GM20000 (cell line): ENCODE data around the gene CUBN.

Experiments
- DNase-seq: peaks from one replicate; pipeline ENCODE4 v3.0.0; 2012; ENCODE audit warnings: low spot score
- TF ChIP-seq, protein P1 (sequence below): IDR thresholded peaks from 2 replicates; pipeline ENCODE4 v1.5.1; 2012; ENCODE audit warnings: mild to moderate bottlenecking, control low read depth; ENCODE audit errors: extremely low read depth, missing control alignments

CUBN gene

DNA sequence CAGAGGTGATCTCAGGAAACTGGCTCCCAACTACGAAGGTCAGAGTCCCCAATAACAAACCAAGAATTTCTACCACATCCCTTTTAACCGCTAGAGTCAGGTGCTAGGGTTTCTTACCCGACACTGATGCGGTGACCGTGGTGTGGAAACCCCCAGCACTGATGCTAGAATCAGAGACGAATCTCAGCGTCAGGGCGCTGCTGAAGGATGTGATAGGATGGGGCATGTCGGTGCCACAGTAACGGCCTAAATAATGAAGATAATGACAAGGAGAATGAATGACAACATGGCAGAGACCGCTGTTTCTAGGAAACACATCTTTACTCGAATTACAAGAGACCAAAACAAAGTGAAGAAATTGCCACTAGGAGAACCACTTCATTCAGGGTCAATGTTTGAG lies 181.2 kb downstream of the CUBN start:
- TF ChIP-seq, protein P1, sequence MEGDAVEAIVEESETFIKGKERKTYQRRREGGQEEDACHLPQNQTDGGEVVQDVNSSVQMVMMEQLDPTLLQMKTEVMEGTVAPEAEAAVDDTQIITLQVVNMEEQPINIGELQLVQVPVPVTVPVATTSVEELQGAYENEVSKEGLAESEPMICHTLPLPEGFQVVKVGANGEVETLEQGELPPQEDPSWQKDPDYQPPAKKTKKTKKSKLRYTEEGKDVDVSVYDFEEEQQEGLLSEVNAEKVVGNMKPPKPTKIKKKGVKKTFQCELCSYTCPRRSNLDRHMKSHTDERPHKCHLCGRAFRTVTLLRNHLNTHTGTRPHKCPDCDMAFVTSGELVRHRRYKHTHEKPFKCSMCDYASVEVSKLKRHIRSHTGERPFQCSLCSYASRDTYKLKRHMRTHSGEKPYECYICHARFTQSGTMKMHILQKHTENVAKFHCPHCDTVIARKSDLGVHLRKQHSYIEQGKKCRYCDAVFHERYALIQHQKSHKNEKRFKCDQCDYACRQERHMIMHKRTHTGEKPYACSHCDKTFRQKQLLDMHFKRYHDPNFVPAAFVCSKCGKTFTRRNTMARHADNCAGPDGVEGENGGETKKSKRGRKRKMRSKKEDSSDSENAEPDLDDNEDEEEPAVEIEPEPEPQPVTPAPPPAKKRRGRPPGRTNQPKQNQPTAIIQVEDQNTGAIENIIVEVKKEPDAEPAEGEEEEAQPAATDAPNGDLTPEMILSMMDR = no peak

DNA sequence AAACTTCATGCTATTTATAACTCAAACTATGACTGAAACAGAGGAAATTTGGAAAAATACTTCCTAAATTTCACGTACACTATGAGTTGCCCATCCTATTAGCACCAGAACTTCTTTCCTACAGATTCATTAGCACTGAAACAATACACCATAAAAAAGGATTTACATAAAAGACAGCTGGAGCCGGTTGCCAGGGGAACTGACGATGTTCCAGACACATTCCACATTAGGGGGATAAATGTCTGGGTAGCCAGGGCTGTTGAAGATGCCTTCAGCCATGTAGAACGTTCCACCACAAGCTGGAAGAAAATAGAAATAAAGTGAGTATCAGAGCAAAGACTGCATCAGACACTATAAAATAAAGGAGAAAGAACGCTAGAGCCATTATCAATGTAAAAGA lies 182.5 kb downstream of the CUBN start:
- no peak for DNase-seq
- TF ChIP-seq, protein P1 = no peak

More for the DNA sequence above, 181.2 kb downstream of the CUBN start:
- DNase-seq = no peak

DNA sequence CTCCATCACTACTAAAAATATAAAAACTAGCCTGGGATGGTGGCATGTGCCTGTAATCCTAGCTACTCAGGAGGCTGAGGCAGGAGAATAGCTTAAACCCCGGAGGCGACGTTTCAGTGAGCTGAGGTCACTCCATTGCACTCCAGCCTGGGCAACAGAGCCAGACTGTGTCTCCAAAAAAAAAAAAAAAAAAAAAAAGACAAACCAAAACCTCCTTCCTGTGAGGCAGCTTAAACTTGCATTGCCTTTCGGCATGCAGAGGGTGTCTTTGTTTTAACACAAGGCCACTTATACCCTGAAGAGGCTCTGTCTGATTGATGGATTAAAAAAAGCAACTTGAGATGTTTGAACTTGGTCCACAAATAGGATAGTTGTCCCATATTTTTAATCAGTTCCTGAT lies 184.0 kb downstream of the CUBN start:
- TF ChIP-seq, protein P1 = no peak
- no peak for DNase-seq

DNA sequence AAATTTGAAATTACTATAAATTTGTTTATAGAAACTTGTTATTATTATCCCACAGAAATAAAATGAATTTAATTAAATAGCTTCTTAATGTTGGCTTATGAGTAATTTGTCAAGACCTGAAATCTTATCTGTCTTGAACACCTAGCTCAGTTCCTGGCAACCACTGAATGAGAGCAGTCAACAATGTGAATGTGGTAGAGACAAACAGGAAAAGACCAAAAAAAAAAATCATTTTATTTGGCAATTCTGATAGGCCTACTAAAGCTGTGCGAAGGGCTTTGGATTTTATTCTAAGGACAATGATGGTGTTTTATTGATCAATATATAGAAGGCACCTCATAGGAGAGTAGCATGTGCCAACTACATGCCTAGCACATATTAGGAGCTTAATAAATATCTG lies 184.6 kb downstream of the CUBN start:
- TF ChIP-seq, protein P1 = no peak
- no peak for DNase-seq

DNA sequence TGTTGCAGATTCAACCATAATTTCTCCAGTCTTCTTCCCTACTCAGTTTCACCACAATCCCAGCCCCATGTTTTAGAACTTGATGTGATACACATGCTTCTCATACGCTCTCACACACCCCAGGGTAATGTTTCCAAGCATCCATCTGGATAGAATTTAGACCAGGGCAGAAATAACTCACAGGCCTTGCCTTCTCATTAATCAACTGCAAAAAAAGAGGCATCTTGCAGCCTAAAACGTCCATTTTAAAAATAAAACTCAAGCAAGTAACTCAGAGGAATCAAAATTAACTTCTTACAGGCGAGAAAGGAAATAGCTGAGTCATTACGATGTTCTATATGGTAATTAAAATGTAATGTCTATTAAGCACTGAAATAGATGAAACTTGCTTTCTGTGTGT lies 185.2 kb downstream of the CUBN start:
- TF ChIP-seq, protein P1 = no peak
- no peak for DNase-seq

DNA sequence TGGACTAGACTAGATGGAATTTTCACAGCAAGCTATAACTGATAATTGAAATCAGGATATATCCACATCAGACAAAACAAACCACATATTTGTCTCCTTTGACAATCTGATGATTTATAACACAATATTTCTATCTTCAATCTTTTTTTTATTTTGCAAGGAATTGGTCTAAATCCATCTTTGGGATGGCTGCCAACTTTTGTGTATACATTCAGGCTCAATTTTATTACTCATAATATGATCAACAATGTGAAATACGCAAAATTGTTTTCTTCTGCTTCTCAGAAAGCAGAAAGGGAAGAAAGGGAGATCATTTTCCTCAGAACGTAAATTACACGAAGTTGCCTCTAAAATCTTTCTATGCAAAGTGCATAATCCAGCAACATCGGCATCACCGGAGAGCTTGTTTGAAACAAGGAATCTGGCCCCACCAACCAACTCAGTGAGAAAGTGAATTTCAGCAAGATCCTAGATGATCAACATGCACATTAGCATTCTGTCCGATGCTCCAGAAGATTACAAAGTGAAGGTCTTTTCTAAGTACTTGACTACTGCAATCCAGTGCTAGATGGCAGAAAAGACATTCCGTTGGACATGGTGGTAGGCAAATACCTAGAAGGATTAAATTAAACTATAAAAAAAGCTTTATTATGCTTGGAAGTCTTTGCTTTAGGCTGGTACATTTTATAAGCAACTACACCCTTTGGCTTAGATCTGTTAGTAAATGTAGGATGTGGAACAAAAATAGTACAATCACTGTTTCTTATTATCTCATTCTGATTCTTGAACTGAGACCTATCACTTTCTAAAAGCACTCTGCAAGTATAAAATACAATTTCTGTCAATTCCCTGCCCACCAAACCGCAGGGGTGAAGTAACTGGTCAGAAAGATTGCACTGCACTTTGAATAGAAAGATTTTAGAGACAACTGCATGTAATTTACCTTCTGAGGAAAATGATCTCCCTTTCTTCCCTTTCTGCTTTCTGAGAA lies 186.0 kb downstream of the CUBN start:
- TF ChIP-seq, protein P1 = no peak
- DNase-seq = no peak

DNA sequence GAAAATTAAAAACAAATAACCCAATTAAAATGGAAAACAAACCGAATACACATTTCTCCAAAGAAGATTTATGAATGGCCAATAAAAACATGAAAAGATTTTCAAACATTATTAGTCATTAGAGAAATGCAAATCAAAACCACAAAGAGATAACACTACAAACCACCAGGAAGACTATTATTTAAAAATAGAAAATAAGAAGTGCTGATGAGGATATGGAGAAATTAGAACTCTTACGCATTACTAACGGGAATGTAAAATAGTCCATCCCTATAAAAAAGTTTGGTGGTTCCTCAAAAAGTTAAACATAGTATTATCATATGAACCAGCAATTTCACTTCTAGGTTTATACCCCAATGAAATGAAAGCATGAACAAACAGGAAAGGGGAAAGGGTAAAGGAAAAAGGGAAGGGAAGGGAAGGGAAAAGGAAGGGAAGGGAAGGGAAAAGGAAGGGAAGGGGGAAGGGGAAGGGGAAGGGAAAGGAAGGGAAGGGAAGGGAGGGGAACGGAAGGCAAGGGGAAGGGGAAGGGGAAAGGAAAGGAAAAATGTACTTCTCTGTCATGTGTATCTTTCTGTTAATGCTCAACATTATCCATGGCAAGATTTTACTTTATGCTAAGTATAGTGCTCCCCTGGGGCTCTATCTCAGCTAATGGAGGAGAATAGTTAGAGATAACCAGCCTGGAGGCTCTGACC lies 187.1 kb downstream of the CUBN start:
- TF ChIP-seq, protein P1 = no peak

More for the DNA sequence above, 187.1 kb downstream of the CUBN start:
- DNase-seq = no peak
